Muscle layer of colon (tissue), 2 donors: ENCODE measurements around the gene VSTM2B.

Source experiments
- H3K27ac ChIP-seq: one replicate; pipeline ENCODE4 v1.7.0; 2013; ENCODE audit warnings: low read depth, mild to moderate bottlenecking, low read length, moderate library complexity
- H3K27me3 ChIP-seq, 2 donors: one replicate each; pipeline ENCODE4 v1.7.0; 2013; ENCODE audit warnings: low read length in 2 of 2, mild to moderate bottlenecking in 2 of 2; ENCODE audit not compliant: insufficient read depth in 2 of 2, control insufficient read depth in 1 of 2
- H3K36me3 ChIP-seq: one replicate; pipeline ENCODE4 v1.7.0; 2013; ENCODE audit warnings: mild to moderate bottlenecking, low read length; ENCODE audit not compliant: insufficient read depth
- H3K4me1 ChIP-seq: one replicate; pipeline ENCODE4 v1.7.0; 2013; ENCODE audit warnings: mild to moderate bottlenecking, low read length; ENCODE audit not compliant: insufficient read depth
- H3K4me3 ChIP-seq, 2 donors: one replicate each; pipeline ENCODE4 v1.7.0; 2013; ENCODE audit warnings: low read length in 2 of 2, low read depth in 1 of 2, mild to moderate bottlenecking in 1 of 2, moderate library complexity in 1 of 2
- H3K9ac ChIP-seq: one replicate; pipeline ENCODE4 v1.7.0; 2013; ENCODE audit warnings: low read length
- H3K9me3 ChIP-seq: one replicate; pipeline ENCODE4 v1.7.0; 2013; ENCODE audit warnings: mild to moderate bottlenecking, low read length
- donor health status: abdominal sarcoma.
- donor health status: Adenocarcinoma of cecum.

The VSTM2B gene

DNA sequence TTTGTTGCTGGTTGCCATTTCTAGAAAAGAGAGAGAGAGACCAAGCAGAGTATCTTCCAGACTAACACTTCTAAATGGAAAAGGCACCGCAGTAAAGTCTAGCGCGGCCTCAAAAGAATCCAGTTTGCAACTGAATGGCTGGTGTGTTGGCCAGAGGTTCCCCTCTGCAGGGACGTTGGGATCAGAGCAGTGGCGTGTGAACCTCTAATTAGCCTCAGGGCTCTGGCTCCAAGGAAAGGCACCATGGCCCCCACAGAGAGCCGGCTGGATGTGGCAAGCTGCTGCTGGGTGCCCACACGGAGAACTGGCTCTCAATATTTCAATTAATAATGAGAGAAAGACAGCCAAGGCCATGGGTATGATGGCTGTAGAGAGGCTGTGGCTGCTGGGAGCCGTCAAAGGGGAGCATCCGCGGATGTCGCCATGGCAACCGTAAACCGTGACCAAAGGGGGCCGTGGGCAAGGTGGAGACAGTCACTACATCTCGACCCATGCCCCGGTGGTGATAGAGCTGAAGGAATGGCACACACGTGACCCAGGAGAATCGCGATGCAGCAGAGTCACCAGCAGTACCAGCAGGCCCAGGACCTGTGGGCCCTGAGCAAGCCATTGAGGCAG, 9.5 kb downstream of the VSTM2B start:
- Histone ChIP-seq H3K4me3 (no peak overlapping the region), H3K36me3 (no peaks in the 10 kb centered on the region), H3K9ac (no peak overlapping the region), H3K9me3 (no peaks in the 10 kb centered on the region), H3K27ac (no peak overlapping the region), H3K27me3 (peaks cover 5 to 28% of the 10 kb centered on the region in 2 donors), H3K4me1 (no peaks in the 10 kb centered on the region)

DNA sequence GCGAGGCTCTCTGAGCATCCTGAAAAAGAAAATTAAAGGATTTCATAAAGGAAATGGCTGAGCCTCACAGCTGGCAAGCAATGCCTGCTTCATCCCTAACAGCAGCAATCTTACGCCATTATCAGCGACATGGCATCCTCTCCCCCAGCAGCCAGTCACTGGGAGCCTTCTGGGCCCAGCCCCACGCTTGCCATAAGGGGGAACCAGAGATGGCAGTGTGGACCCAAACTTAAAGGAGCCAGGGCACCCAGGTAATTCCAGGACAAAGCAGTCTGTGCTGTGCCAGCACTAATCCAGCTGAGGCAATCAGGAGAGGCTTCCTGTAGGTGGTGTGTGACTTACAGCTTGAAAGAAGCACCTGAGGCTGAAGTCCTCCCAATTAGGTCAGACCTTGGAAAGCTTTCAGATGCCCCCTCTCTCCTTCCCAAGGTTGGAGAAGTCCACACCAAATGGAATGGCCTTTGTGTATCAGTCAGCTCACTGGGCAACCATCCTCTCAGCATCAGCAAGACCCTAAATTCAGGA, 10.3 kb downstream of the VSTM2B start:
- H3K9me3 ChIP-seq: no peaks in the 10 kb centered on the region
- peaks cover 0 to 21% of the 10 kb centered on the region in 2 donors for H3K27me3 ChIP-seq
- no peak overlapping the region for H3K9ac ChIP-seq
- H3K27ac ChIP-seq: no peak overlapping the region
- no peak overlapping the region for H3K4me3 ChIP-seq
- no peaks in the 10 kb centered on the region for H3K36me3 ChIP-seq
- no peaks in the 10 kb centered on the region for H3K4me1 ChIP-seq

DNA sequence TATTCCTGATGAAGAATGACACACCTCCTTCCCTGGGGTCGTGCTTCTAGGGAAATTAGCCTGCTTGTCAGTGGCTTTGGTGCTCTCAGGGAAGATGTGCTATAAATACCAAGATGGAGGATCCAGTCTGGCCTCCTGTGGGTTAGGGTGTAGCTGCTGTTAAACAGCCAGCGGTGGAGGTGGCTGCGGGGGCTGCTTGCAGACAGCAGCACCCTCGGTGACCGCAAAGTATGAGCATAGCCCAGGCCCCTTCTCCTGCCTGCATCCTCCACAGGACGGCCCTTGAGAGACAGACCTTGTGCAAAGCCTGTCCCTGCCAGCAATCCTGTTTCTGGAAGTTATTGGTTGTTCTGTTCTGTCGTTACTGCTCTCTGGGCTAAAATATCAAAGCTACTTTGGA, 11.4 kb downstream of the VSTM2B start:
- Histone ChIP-seq H3K36me3 (no peaks in the 10 kb centered on the region), H3K4me1 (no peaks in the 10 kb centered on the region), H3K27ac (no peak overlapping the region), H3K4me3 (no peak overlapping the region), H3K9ac (no peak overlapping the region), H3K27me3 (peaks cover 0 to 13% of the 10 kb centered on the region in 2 donors), H3K9me3 (no peaks in the 10 kb centered on the region)

DNA sequence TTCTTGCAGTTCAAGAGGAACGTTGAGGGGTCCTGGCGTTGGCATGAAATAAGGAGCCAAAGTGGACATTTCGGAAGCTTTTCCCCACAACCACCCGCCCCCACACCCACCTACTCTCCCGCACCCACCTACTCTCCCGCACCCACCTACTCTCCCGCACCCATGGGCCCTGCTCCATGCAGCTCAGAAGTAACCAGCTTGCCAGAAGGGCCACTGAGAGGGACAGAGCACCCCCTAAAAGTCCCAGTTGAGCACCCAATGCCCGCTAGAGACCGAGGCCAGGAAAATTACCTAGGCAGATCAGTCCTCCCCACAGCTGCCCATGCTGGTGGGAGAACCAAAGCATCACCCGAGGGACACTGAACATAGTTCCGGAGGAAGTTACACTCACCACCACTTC, 11.8 kb downstream of the VSTM2B start:
- Histone ChIP-seq H3K4me3 (no peak overlapping the region), H3K27ac (no peak overlapping the region), H3K27me3 (peaks cover 0 to 13% of the 10 kb centered on the region in 2 donors), H3K9me3 (no peaks in the 10 kb centered on the region), H3K9ac (no peak overlapping the region), H3K36me3 (no peaks in the 10 kb centered on the region), H3K4me1 (no peaks in the 10 kb centered on the region)

DNA sequence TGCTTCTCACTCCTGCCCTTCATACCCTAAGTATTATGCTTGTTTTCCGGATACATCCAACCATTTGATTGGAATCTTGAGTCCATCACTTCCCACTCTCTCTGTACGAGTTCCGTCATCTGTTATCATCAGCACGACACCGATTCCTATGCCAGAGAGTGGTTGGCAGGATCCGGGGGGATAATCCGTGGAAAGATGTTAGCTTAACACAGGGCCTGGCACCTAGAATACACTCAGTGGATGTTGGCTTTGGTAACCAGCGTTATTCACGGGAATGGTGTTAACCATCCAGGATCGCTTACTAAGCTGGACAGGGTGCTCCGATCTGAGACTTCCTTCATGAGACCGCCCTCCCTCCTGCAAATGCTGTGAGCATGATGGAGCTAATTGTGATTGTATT, 12.4 kb downstream of the VSTM2B start:
- Histone ChIP-seq H3K4me3 (no peak overlapping the region), H3K9ac (no peak overlapping the region), H3K27ac (no peak overlapping the region), H3K36me3 (no peaks in the 10 kb centered on the region), H3K4me1 (no peaks in the 10 kb centered on the region), H3K9me3 (no peaks in the 10 kb centered on the region), H3K27me3 (peaks cover 0 to 9% of the 10 kb centered on the region in 2 donors)

DNA sequence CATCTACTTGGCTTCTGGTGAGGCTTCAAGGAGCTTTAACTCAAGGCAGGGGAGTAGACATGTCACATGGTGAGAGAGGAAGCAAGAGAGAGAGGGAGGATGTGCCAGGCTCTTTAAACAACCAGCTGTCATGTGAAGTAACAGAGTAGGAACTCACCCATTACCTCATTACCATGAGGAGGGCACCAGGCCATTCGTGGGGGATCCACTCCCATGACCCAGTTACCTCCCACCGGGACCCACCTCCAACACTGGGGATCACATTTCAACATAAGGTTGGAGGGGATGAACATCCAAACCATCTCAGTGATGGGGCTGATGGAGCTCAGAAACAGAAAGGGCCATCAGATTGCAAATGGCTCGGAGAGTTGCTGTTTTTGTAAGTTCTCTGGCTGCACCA, 12.9 kb downstream of the VSTM2B start:
- no peaks in the 10 kb centered on the region for H3K4me1 ChIP-seq
- no peak overlapping the region for H3K9ac ChIP-seq
- no peaks in the 10 kb centered on the region for H3K36me3 ChIP-seq
- H3K4me3 ChIP-seq: no peak overlapping the region
- H3K27me3 ChIP-seq: peaks cover 0 to 7% of the 10 kb centered on the region in 2 donors
- H3K27ac ChIP-seq: no peak overlapping the region
- H3K9me3 ChIP-seq: no peaks in the 10 kb centered on the region

DNA sequence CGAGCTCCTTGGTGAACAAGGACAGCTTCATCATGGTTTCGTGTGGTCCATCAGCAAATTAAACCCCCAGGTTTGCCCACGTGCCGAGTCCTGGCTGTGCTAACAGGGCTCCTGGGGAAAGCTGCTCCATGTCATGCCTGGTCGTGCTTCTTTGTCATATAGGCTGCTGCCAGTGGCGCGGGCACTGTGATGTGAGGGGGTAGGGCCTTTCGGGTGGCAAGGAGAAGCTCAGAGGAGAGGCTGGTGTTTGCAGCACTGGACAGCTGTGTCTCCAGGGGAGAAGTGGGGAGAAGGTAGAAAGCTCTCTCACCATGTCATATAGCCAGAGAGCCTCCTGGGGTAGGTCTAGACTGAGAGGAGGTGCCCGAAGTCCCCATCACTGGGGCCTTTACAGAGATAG, 13.3 kb downstream of the VSTM2B start:
- no peaks in the 10 kb centered on the region for H3K9me3 ChIP-seq
- no peak overlapping the region for H3K27ac ChIP-seq
- H3K27me3 ChIP-seq: peaks cover 0 to 7% of the 10 kb centered on the region in 2 donors
- no peaks in the 10 kb centered on the region for H3K36me3 ChIP-seq
- H3K4me1 ChIP-seq: no peaks in the 10 kb centered on the region
- no peak overlapping the region for H3K4me3 ChIP-seq
- H3K9ac ChIP-seq: no peak overlapping the region

DNA sequence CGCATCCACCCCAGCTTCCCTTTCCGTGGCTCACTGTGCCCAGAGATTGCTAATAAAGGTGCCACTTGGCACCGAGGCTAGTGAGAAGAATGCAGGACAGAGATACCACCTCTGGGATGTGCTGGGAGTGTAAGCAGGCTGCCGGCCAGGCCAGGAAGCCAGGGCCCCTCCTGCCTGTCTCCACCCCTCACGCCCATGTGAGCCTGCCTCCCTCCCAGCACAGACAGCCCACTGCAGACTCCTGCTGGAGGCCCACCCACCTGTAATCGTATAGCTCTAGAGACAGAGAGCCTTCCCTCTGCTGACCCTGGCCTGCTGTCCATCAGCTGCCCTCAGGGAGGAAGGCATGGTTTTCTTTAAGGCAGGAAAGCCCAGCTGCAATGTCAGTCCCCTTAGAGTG, 13.9 kb downstream of the VSTM2B start:
- Histone ChIP-seq H3K9me3 (no peaks in the 10 kb centered on the region), H3K27me3 (peaks cover 0 to 7% of the 10 kb centered on the region in 2 donors), H3K36me3 (no peaks in the 10 kb centered on the region), H3K4me3 (no peak overlapping the region), H3K9ac (no peak overlapping the region), H3K4me1 (no peaks in the 10 kb centered on the region), H3K27ac (no peak overlapping the region)

DNA sequence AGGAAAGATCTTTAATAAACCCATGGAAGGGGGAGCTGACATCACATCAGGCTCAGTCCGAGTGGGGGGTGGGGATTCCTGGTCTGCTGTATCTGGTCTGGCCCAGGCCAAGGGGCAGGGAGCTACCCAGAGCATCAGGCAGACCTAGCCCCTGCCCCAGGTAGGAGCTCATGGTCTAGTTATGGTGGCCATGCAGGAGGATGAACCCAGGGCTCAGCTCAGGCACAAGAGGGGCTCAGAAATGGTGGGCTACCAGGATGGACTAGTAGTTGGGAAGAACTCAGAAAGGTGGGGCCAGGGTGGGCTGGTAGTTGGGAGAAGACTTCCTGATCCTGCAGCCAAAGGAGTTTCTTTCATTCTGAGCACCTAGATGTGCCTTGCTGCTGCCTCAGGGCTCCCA, 14.3 kb downstream of the VSTM2B start:
- Histone ChIP-seq H3K9ac (no peak overlapping the region), H3K36me3 (no peaks in the 10 kb centered on the region), H3K4me3 (no peak overlapping the region), H3K9me3 (no peaks in the 10 kb centered on the region), H3K4me1 (no peaks in the 10 kb centered on the region), H3K27ac (no peak overlapping the region), H3K27me3 (peaks cover 0 to 7% of the 10 kb centered on the region in 2 donors)

DNA sequence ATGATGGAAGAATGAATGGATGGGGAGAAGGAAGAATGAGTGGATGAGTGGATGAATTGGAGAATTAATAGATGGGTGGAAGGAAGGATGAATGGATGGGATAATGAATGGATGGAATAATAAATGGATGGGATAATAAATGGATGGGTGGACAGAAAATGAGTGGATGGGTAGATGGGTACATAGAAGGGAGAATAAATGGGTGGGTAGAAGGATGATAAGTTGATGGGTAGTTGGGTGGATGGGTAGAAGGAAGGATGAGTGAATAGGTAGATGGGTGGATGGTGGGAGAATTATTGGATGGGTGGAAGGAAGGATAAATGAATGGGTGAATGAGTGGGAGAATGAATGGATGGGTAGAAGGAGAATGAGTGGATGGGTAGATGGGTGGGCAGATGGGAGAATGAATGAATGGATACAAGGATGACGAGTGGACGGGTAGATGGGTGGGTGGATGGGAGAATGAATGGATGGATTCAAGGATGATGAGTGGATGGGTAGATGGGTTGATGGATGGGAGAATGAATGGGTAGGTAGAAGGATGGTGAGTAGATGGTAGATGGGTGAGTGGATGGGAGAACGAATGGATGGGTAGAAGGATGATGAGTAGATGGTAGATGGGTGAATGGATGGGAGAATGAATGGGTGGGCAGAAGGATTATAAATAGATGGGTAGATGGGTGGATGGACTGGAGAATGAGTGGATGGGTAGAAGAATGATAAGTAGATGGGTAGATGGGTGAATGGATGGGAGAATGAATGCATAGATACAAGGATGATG, 15.9 kb downstream of the VSTM2B start:
- no peak overlapping the region for H3K4me3 ChIP-seq
- H3K36me3 ChIP-seq: no peaks in the 10 kb centered on the region
- no peaks in the 10 kb centered on the region for H3K9me3 ChIP-seq
- H3K27ac ChIP-seq: no peak overlapping the region
- H3K9ac ChIP-seq: no peak overlapping the region
- peaks cover 0 to 7% of the 10 kb centered on the region in 2 donors for H3K27me3 ChIP-seq
- H3K4me1 ChIP-seq: no peaks in the 10 kb centered on the region

DNA sequence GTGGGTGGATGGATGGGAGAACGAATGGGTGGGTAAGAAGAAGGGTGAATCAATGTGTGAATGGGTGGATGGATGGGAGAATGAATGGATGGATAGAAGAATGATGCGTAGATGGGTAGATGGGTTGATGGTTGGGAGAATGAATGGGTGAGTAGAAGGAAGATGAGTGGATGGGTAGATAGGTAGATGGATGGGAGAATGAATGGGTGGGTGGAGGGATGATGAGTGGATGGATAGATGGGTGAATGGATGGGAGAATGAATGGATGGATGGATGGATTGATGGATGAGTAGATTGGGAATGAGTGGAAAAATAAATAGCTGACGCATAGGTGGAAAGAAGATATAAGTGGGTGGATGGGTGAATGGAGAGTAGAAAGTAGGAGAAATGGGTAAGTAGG, 16.5 kb downstream of the VSTM2B start:
- H3K27me3 ChIP-seq: peaks cover 0 to 7% of the 10 kb centered on the region in 2 donors
- H3K27ac ChIP-seq: no peak overlapping the region
- no peak overlapping the region for H3K4me3 ChIP-seq
- H3K36me3 ChIP-seq: no peaks in the 10 kb centered on the region
- H3K4me1 ChIP-seq: no peaks in the 10 kb centered on the region
- H3K9ac ChIP-seq: no peak overlapping the region
- H3K9me3 ChIP-seq: no peaks in the 10 kb centered on the region
